GM18519 (cell line): ENCODE measurements around the gene NUB1.

Experiments used
- ATAC-seq: cut with Tn5 transposase; IDR thresholded peaks from one replicate; pipeline ENCODE4 v1.9.1; 2021; ENCODE audit warnings: mild to moderate bottlenecking, moderate library complexity; ENCODE audit not compliant: unreplicated experiment, low FRiP score

NUB1 gene

GRCh38 chr7:151374726-151375125 lies 33.1 kb downstream of the NUB1 start:
- no peak for ATAC-seq

GRCh38 chr7:151375530-151376217 lies 34.1 kb downstream of the NUB1 start:
- ATAC-seq = no peak

- ATAC-seq = no peak
Observed at GRCh38 chr7:151376218-151376902, 34.7 kb downstream of the NUB1 start.

GRCh38 chr7:151377406-151377805 lies 35.8 kb downstream of the NUB1 start:
- no peak for ATAC-seq

- ATAC-seq = no peak
Observed at GRCh38 chr7:151378011-151378410, 36.4 kb downstream of the NUB1 start.

- no peak for ATAC-seq
Observed at GRCh38 chr7:151378496-151379192, 37.0 kb downstream of the NUB1 start.

- ATAC-seq = no peak
Observed at GRCh38 chr7:151379193-151379520, 37.5 kb downstream of the NUB1 start.

- no peak for ATAC-seq
Observed at GRCh38 chr7:151379534-151380198, 38.1 kb downstream of the NUB1 start.

GRCh38 chr7:151380199-151381097 lies 38.8 kb downstream of the NUB1 start:
- no peak for ATAC-seq

GRCh38 chr7:151381098-151381347 lies 39.4 kb downstream of the NUB1 start:
- ATAC-seq = no peak

GRCh38 chr7:151381348-151382078 lies 39.9 kb downstream of the NUB1 start:
- ATAC-seq = no peak

- no peak for ATAC-seq
Observed at GRCh38 chr7:151382079-151382885, 40.7 kb downstream of the NUB1 start.

- no peak for ATAC-seq
Observed at GRCh38 chr7:151383638-151384351, 42.2 kb downstream of the NUB1 start.

GRCh38 chr7:151384352-151384697 lies 42.7 kb downstream of the NUB1 start:
- ATAC-seq = no peak

- ATAC-seq = no peak
Observed at GRCh38 chr7:151384776-151385625, 43.4 kb downstream of the NUB1 start.

- ATAC-seq = no peak
Observed at GRCh38 chr7:151385626-151386300, 44.2 kb downstream of the NUB1 start.
